IMR-90 (cell line): ENCODE data around the gene ZNF277.

Experiments
- MXI1 ChIP-seq: IDR thresholded peaks from 2 replicates; pipeline ENCODE4 v1.6.1; 2012; ENCODE audit warnings: low read depth, mild to moderate bottlenecking, low read length, moderate library complexity, borderline replicate concordance
- POLR2A ChIP-seq: IDR thresholded peaks from 2 replicates; pipeline ENCODE4 v1.6.1; 2012; ENCODE audit warnings: mild to moderate bottlenecking, low read depth, low read length

DNA sequence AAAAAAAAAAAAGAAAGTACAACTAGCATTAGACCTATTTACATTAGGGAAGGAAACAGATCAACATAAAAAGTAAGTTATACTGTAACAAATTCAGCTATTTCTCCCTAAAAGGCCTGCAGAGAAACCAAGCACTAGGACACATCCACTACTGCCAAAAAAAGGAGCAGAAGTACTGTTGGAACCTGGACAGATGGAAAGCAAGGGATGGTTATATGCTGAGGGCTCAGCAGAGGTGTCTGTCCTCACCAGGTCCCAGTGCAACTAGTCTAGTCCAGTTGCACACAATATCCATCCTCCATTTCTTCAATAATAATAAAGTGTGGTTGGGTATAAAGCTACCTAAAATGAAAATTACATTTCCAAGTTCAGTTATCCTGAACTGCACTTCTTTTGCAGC, 140.6 kb downstream of the ZNF277 start:
- TF ChIP-seq POLR2A, result no peak
- no peak for TF ChIP-seq MXI1
